DOHH2 (cell line): ENCODE measurements around the gene NAPG.
"Not testable (repeated sequence)": the region's sequence is repeated elsewhere in the genome, so short reads cannot be mapped to it uniquely, and the experiment has no call there.

Experiments used
- H3F3A ChIP-seq: fragments of 200-600 bp; sonication (generic), shearing (Covaris generic); 2 replicates; pipeline ENCODE4 v1.6.0; 2016; ENCODE audit warnings: antibody characterized with exemption, mild to moderate bottlenecking; ENCODE audit not compliant: control insufficient read depth, insufficient read depth
- H3K27ac ChIP-seq: fragments of 200-600 bp; sonication (generic); 2 replicates; pipeline ENCODE4 v1.5.1; 2014; ENCODE audit warnings: low read depth, mild to moderate bottlenecking, low read length, moderate library complexity
- H3K27me3 ChIP-seq: fragments of 200-600 bp; sonication (generic); 2 replicates; pipeline ENCODE4 v1.6.1; 2014; ENCODE audit warnings: mild to moderate bottlenecking, low read length, mixed read lengths; ENCODE audit not compliant: control insufficient read depth
- H3K36me3 ChIP-seq: fragments of 200-600 bp; sonication (generic); 2 replicates; pipeline ENCODE4 v1.6.1; 2014; ENCODE audit warnings: mild to moderate bottlenecking, low read length, moderate library complexity, mixed read lengths; ENCODE audit not compliant: control insufficient read depth
- H3K4me1 ChIP-seq: fragments of 200-600 bp; sonication (generic); 2 replicates; pipeline ENCODE4 v1.6.1; 2014; ENCODE audit warnings: mild to moderate bottlenecking, low read length, mixed read lengths; ENCODE audit not compliant: control insufficient read depth
- H3K4me2 ChIP-seq: fragments of 200-600 bp; sonication (generic); 2 replicates; pipeline ENCODE4 v1.6.0; 2014; ENCODE audit warnings: mild to moderate bottlenecking, low read length, moderate library complexity
- H3K4me3 ChIP-seq: fragments of 200-600 bp; sonication (generic); 2 replicates; pipeline ENCODE4 v1.5.1; 2014; ENCODE audit warnings: mild to moderate bottlenecking, low read length, mixed read lengths
- H3K79me2 ChIP-seq: fragments of 200-600 bp; sonication (generic); 2 replicates; pipeline ENCODE4 v1.6.1; 2014; ENCODE audit warnings: mild to moderate bottlenecking, low read length, mixed read lengths; ENCODE audit not compliant: control insufficient read depth
- H3K9me2 ChIP-seq: fragments of 200-600 bp; sonication (generic); replicated peaks from 2 replicates; pipeline ENCODE4 v1.6.1; 2014; ENCODE audit warnings: mild to moderate bottlenecking, low read length, mixed read lengths; ENCODE audit not compliant: control insufficient read depth
- H3K9me3 ChIP-seq: fragments of 200-600 bp; sonication (generic); 2 replicates; pipeline ENCODE4 v1.6.1; 2014; ENCODE audit warnings: antibody characterized with exemption, low read length, mixed read lengths; ENCODE audit not compliant: control insufficient read depth, insufficient read depth
- H4K20me1 ChIP-seq: fragments of 200-600 bp; sonication (generic); 2 replicates; pipeline ENCODE4 v1.6.0; 2014; ENCODE audit warnings: low read depth, mild to moderate bottlenecking, antibody characterized with exemption, low read length, moderate library complexity; ENCODE audit not compliant: control insufficient read depth, insufficient read depth
- CTCF ChIP-seq: fragments of 200-600 bp; sonication (generic); IDR thresholded peaks from one replicate; pipeline ENCODE4 v1.5.1; 2014; ENCODE audit warnings: antibody characterized with exemption, mild to moderate bottlenecking, low read depth, low read length; ENCODE audit not compliant: poor library complexity, severe bottlenecking
- EZH2phosphoT487 ChIP-seq: fragments of 200-600 bp; sonication (generic); IDR thresholded peaks from 2 replicates; pipeline ENCODE4 v1.6.1; 2017; ENCODE audit warnings: borderline replicate concordance, mild to moderate bottlenecking, antibody characterized with exemption, low read length, moderate library complexity, mixed read lengths

NAPG gene

GRCh38 chr18:10571537-10571936 lies 45.7 kb downstream of the NAPG start:
- Histone ChIP-seq H3K9me3 (no peaks in the 10 kb centered on the region), H3K36me3 (no peaks in the 10 kb centered on the region), H3K4me1 (no peaks in the 10 kb centered on the region), H3K27ac (no peak overlapping the region), H3K79me2 (no peaks in the 10 kb centered on the region), H3K4me3 (no peak overlapping the region), H3K27me3 (no peaks in the 10 kb centered on the region), H3F3A (no peaks in the 10 kb centered on the region), H3K9me2 (no peaks in the 10 kb centered on the region), H3K4me2 (no peak overlapping the region), H4K20me1 (no peaks in the 10 kb centered on the region)
- TF ChIP-seq CTCF (no peak), EZH2phosphoT487 (no peak)

- not testable (repeated sequence) for H3K36me3 ChIP-seq, H3F3A ChIP-seq, H3K4me3 ChIP-seq, H3K27ac ChIP-seq, H3K9me2 ChIP-seq, H4K20me1 ChIP-seq, H3K9me3 ChIP-seq, H3K27me3 ChIP-seq, H3K79me2 ChIP-seq, H3K4me1 ChIP-seq, H3K4me2 ChIP-seq
Measured at GRCh38 chr18:10573261-10573660, 47.4 kb downstream of the NAPG start.

- not testable (repeated sequence) for H3K27ac ChIP-seq, H3K9me2 ChIP-seq, H3K4me3 ChIP-seq, H3K36me3 ChIP-seq, H3K9me3 ChIP-seq, H3K4me1 ChIP-seq, H3K27me3 ChIP-seq, H4K20me1 ChIP-seq, H3F3A ChIP-seq, H3K79me2 ChIP-seq, H3K4me2 ChIP-seq
Measured at GRCh38 chr18:10574412-10574811, 48.6 kb downstream of the NAPG start.

- H3K27ac ChIP-seq, H3K9me2 ChIP-seq, H3K79me2 ChIP-seq, H3K4me1 ChIP-seq, H3K36me3 ChIP-seq, H3K9me3 ChIP-seq, H3F3A ChIP-seq, H3K27me3 ChIP-seq, H4K20me1 ChIP-seq, H3K4me3 ChIP-seq, H3K4me2 ChIP-seq: not testable (repeated sequence)
Measured at GRCh38 chr18:10577842-10578572, 52.2 kb downstream of the NAPG start.

GRCh38 chr18:10578573-10578899 lies 52.7 kb downstream of the NAPG start:
- H3K27ac ChIP-seq, H3K4me2 ChIP-seq, H3K79me2 ChIP-seq, H3K4me3 ChIP-seq, H3F3A ChIP-seq, H3K27me3 ChIP-seq, H3K36me3 ChIP-seq, H3K9me3 ChIP-seq, H4K20me1 ChIP-seq, H3K4me1 ChIP-seq, H3K9me2 ChIP-seq: not testable (repeated sequence)
